NK-92 (cell line): ENCODE data around the gene PRR12.
"Not testable (repeated sequence)": the region's sequence is repeated elsewhere in the genome, so short reads cannot be mapped to it uniquely, and the experiment has no call there.

Source experiments
- DNase-seq: peaks from one replicate; lab custom pipeline; 2025; ENCODE audit not compliant: unreplicated experiment; lab: John Stamatoyannopoulos, UW

Gene PRR12

GRCh38 chr19:49616532-49616931 is 25.6 kb downstream of the PRR12 start:
- no peak for DNase-seq

- DNase-seq: no peak
Observed at GRCh38 chr19:49616945-49617344, 26.0 kb downstream of the PRR12 start.

DNA sequence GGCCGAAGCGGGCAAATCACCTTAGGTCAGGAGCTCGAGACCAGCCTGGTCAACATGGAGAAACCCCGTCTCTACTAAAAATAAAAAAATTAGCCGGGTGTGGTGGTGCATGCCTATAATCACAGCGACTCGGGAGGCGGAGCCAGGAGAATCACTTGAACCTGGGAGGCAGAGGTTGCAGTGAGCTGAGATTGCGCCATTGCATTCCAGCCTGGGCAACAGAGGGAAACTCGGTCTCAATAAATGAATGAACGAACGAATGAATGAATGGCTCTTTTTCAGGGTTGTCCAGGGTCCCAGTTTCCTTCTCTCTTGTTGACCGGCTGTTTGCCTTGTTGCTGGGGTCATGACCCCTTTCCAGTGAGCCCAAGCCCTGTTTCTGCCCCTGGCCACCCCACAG is 26.9 kb downstream of the PRR12 start:
- DNase-seq: not testable (repeated sequence)

DNA sequence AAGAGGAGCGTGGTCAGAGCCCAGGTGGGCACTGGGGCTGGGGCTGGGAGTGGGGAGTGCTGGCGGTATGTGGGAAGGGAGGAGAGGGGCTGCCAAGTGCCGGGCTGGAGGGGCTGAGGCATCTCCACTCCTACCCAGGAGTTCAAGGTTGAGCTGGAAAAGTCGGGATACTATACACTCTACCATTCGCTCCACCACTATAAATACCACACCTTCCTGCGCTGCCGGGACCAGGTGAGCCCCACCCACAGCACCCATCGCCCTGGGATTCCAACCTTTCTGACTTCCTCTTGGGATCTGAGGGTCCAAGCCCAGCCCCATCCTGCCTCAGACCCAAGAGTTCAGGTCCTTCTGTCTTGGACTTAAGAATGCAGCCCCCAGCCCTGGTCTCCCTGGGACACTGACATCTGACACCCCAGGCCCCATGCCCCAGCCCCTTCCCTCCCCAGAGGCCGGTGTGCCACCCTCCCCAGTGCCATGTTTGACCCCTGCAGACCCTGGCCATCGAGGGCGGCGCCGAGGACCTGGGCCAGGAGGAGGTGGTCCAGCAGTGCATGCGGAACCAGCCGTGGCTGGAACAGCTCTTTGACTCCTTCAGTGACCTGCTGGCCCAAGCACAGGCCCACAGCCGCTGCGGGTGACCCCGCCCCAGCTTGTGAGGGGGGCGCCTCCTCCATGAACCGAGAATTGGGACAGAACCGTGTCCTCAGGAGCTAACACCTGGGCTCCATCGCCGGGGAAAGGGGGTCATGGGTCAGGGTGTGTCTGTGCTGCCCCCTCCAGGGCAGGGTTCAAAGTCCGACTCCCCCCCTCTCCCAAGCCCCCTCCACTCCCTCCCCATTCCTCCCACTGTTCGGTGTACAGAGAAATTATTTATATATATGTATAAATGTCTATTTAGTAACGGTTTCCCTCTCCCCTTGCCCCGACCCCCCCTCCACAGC is 34.3 kb downstream of the PRR12 start:
- DNase-seq: no peak

DNA sequence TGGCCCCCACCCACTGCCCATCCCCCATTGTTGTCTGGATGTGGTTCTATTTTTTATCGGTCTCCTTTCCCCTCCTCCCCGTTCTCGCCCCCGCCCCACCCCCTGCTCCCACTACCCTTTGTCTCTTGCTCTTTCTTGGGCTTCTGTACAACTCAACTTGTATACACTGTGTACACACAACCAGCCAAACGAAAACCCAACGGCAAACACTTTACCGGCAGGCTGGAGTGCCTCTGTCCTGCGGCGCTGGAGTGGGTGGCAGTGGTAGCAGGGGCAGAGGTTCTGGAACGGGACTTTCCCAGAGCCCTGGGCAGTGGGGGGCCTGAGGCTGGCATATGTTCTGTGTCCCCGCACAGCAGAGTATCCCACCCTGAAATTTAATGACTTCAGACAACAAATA is 35.2 kb downstream of the PRR12 start:
- no peak for DNase-seq

DNA sequence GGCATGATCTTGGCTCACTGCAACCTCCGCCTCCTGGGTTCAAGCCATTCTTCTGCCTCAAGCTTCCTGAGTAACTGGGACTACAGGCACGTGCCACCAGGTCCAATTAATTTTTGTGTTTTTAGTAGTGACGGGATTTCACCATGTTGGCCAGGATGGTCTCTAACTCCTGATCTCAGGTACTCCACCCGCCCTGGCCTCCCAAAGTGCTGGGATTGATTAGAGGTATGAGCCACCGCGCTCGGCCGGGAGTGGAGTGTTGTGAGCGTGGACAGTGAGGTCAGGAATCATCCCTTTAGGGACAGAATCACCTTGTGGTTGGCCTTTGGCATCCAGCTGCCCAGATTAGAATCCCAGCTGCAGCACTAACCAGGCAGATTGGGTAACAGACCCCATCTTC is 38.7 kb downstream of the PRR12 start:
- DNase-seq: no peak

DNA sequence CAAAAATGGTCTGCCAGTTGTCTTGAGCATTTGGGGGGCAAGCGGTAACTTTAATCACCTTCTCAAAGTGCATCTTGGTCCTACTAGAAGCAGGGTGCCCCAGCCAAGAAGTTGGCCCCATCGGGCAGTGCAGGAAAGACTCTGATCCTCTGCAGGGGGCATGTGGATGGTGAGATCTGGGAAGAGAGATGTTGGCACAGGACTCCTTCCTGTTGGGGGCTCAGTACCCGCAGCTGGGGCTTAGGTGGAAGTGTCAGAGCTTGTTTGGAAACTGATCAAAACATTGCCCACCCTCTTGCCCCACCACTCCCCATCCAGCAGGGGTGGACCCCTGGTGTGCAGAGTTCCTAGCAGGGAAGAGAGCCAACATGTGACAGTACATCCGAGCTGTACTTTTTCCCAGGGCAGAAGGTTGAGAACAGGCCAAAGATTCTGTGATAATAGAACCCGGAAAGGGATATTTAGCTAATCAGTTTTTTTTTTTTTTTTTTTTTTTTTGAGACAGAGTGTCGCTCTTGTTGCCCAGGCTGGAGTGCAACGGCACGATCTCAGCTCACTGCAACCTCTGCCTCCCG is 40.1 kb downstream of the PRR12 start:
- no peak for DNase-seq

GRCh38 chr19:49631610-49632192 is 40.7 kb downstream of the PRR12 start:
- no peak for DNase-seq

- no peak for DNase-seq
Observed at GRCh38 chr19:49632576-49632975, 41.6 kb downstream of the PRR12 start.

- not testable (repeated sequence) for DNase-seq
Observed at GRCh38 chr19:49633273-49633672, 42.3 kb downstream of the PRR12 start.

DNA sequence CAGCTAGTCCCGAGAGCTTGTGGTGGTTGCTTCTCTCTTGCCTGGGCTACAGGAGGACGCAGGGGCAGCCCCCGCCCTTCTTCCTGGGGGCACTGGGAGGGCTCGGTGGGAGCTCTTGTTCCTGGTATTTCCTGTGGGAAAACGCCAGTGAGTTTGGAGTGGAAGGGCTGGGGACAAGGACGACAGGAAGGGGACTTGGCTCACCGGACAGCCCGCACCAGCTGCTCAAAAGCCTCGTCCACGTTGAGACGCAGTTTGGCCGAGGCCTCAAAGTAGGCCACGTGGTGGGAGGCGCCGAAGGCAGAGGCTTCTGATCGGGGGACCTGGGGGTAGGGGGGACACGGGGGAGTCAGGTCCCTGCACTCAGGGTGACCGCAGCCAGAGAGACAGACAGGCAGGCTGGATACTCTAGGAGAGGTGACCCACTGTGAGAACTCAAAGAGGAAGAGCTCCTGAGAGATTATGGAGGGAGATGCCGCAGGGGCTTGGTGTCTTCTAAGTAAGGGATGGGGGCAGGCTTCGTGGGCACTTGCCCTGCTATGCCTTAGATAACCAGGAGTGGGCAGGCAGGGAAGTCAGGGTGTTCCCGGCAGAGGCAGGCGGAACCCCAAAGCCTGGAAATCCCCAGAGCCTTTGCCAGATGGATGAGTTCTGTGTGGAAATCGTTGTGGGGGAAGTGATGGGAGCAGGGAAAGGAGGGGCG is 44.7 kb downstream of the PRR12 start:
- DNase-seq: no peak

DNA sequence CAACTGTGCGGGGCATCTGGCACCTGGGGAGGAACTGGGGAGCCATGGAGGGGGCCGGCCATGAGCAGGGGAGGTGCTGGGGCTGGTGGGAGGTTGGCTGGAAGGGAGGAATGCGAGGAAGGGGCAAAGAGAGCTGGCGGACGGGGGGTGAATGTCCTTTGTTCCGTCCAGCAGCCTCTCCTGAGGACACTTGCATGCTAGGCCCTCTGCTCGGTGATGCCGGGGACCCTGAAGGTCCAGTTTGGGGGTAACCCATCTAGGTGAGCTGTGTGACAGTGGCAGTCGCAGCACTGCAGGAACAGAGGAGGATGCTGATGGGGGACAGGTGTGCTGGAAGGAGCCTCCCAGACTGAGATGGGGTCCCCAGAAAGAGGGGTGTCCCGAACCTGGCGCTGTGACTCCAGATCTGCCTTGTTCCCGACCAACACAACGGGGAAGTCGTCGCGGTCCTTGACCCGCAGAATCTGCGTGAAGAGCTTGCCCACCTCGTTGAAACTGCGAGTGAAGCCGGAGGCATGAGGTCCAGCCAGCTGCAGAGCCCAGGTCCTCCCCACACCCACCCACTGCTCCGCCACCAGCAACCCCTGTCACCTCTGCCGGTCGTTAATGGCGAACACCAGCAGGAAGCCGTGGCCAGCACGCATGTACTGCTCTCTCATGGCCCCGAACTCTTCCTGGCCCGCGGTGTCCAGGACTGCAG is 45.4 kb downstream of the PRR12 start:
- DNase-seq: no peak

- no peak for DNase-seq
Observed at GRCh38 chr19:49637821-49638738, 47.1 kb downstream of the PRR12 start.

GRCh38 chr19:49639401-49640112 is 48.6 kb downstream of the PRR12 start:
- no peak for DNase-seq

DNA sequence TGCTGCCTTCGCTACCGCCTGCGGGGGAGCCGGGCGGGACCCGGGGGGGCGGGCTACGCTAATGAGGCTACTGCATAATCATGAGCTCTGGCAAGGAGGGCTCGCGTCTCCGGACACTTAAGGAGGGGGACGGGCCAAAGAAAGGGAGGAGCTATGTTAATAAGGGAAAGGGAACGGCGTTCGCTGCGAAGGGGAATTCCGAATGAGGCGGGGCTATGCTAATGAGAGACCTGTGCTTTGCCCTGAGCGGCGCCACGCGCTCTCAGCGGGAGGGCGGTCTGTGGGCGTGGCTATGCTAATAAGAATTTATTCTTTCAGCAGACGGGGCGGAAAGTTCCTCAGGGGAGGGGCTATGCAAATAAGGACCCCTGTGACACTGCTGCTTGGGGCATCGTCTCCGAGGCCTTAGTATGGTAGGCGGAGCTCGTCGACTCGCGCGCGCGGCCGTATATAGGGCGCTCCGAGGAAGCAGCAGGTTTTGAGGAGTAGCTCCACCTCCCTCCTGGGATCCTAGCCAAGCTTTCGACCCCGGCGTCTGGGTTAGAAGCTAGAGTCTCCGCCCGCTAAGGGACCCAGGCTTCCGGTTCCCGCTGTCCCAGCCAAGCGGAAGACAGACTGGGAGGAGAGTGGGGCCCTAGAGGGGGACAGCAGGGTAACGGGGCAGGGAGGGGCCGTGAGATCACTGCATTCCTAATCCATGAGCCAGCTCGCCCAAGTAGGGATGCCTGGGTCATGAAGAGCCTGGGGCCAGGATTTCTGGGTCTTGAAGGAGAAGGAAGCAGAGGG is 49.3 kb downstream of the PRR12 start, which contains the start of gene RRAS:
TSS of gene RRAS (minus strand) at position 31 of the 786 bp plus-strand sequence. CDS start 45 bp downstream, outside the sequence.
- DNase-seq: peak; percentile 99

DNA sequence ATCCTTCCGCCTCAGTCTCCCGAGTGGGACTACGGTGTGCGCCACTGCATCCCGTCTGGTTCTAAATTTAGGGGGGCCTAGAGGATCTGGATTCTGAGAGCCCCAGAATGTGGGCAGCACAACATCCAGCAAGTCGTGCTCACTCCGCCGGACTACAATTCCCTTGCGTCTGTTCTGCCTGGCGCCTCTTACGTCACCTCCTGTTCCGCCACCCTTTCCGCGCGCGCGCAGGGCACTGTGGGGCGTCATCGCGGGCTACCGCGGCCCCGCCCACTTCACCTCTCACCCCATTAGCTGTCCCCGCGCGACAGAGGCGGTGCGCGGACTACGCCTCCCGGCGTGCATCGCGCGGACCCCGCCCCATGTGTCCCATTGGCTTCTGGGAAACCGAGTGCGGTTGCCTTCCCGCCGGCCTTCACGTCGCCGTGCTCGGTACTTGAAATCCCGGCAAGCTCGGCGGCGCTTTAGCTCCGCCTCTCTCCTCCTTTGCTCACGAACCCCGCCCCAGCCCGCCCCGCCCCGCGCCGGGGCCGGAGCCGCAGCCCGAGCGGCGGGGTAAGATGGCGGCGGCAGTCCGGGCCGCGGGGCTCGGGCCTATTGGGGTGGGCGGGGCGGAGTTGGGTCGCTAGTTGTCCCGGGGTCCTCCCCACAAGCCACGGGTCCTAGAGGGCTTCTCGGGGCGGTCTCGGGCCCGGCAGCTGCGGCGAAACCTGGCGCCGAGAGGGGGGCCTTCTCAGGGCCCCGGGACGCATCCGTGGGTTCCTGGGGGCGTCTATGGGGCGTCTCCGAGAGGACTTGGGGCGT is 50.9 kb downstream of the PRR12 start, which contains the start of gene SCAF1:
TSS of gene SCAF1 (plus strand) at position 522 of the 804 bp plus-strand sequence. CDS start 2,818 bp downstream, outside the sequence.
- peak; percentile 94 for DNase-seq

- no peak for DNase-seq
Observed at GRCh38 chr19:49642492-49643035, 51.6 kb downstream of the PRR12 start.
